Measurements from ENCODE around the gene DYTN. TPM values are rescaled to one million over a fixed set of nuclear protein-coding genes. Genes with fewer than 3 reads are reported as not detected.

Gene DYTN
- total RNA-seq, 1 experiment from 2014 or later = not detected

GRCh38 chr2:206615417-206616089 is 102.6 kb downstream of the DYTN start:
- Mint-ChIP-seq H3K27me3 (ENCODE audit: low read depth) (no peaks in the 10 kb centered on the region), H3K9me3 (0 out of 2 replicates have a peak, but pooled peaks cover 3% of the 10 kb centered on the region), H3K4me3 (no peak overlapping the region), H3K4me1 (0 out of 2 replicates have a peak, but pooled peaks cover 4% of the 10 kb centered on the region), H3K36me3 (peaks cover 4% of the 10 kb centered on the region; the same call in 1 of the 2 replicates), H3K27ac (no peak overlapping the region)
- ChIA-PET POLR2A (no interaction called here), CTCF (interaction anchor here (2.3 kb wide), 1 partner anchor 223 kb away, joined by 6 read pairs; no protein-coding TSS in a partner anchor)
- TF ChIP-seq USF2 (CRISPR knock-in tag; IDR thresholded peaks at IDR 0.05) = no peak
- TF ChIP-seq SOX15 (CRISPR knock-in tag; IDR thresholded peaks at IDR 0.05) = no peak
- TF ChIP-seq CBFB (CRISPR knock-in tag; IDR thresholded peaks at IDR 0.05; ENCODE audit: low read depth) = no peak
- no peak for TF ChIP-seq ZNF281 (CRISPR knock-in tag; IDR thresholded peaks at IDR 0.05)
- no peak for TF ChIP-seq ZSCAN18 (CRISPR knock-in tag; IDR thresholded peaks at IDR 0.05)
- TF ChIP-seq IRF1 (CRISPR knock-in tag; IDR thresholded peaks at IDR 0.05) = no peak
- TF ChIP-seq MYBL2 (CRISPR knock-in tag; IDR thresholded peaks at IDR 0.05) = no peak
- TF ChIP-seq HMGA2 (CRISPR knock-in tag; IDR thresholded peaks at IDR 0.05) = no peak
- TF ChIP-seq USF1 (CRISPR knock-in tag; IDR thresholded peaks at IDR 0.05) = no peak
- TF ChIP-seq ARID4B (CRISPR knock-in tag; IDR thresholded peaks at IDR 0.05; ENCODE audit: borderline replicate concordance) = no peak
- TF ChIP-seq ZNF219 (CRISPR knock-in tag; IDR thresholded peaks at IDR 0.05; ENCODE audit: borderline replicate concordance) = no peak
- no peak for TF ChIP-seq HMGXB4 (CRISPR knock-in tag; IDR thresholded peaks at IDR 0.05)
- ATAC-seq = peak; percentile 41; the same call in 1 of the 2 replicates
- no peak for DNase-seq (ENCODE audit: low spot score)
